CD14-positive monocyte (primary cell): ENCODE results near the gene ARID1B. TPM values are rescaled to one million over a fixed set of nuclear protein-coding genes. Genes with fewer than 3 reads are reported as not detected.

Experiments
- DNase-seq, 3 donors: peaks; one replicate each; pipeline ENCODE4 v3.0.0-alpha.2; 2011 to 2022
- H2AFZ ChIP-seq: 2 replicates; pipeline ENCODE4 v1.6.0; 2012; ENCODE audit warnings: mild to moderate bottlenecking, low read depth, low read length, inconsistent platforms; ENCODE audit not compliant: insufficient read depth, poor library complexity, severe bottlenecking
- H3K27ac ChIP-seq, 2 donors: 1 replicate in 1 of 2; 2 replicates in 1 of 2; pipeline ENCODE4 v1.5.1; 2012 to 2013; ENCODE audit warnings: low read length in 2 of 2, control low read depth in 1 of 2, inconsistent platforms in 1 of 2, low read depth in 1 of 2, mild to moderate bottlenecking in 1 of 2
- H3K27me3 ChIP-seq, 2 donors: one replicate each; pipeline versions ENCODE4 v1.6.0 to v1.6.1; 2011 to 2013; ENCODE audit warnings: low read length in 2 of 2; ENCODE audit not compliant: control insufficient read depth in 2 of 2, insufficient read depth in 2 of 2
- H3K36me3 ChIP-seq, 2 donors: replicated peaks in 1 of 2; 1 replicate in 1 of 2; 2 replicates in 1 of 2; pipeline versions ENCODE4 v1.5.1 to v1.6.1; 2012 to 2013; ENCODE audit warnings: low read length in 2 of 2, control low read depth in 1 of 2, inconsistent platforms in 1 of 2, mild to moderate bottlenecking in 1 of 2; ENCODE audit not compliant: insufficient read depth in 2 of 2, control insufficient read depth in 1 of 2
- H3K4me1 ChIP-seq, 2 donors: 1 replicate in 1 of 2; 2 replicates in 1 of 2; pipeline versions ENCODE4 v1.5.1 to v1.6.1; 2012 to 2013; ENCODE audit warnings: low read length in 2 of 2, control low read depth in 1 of 2, inconsistent platforms in 1 of 2, mild to moderate bottlenecking in 1 of 2, moderate library complexity in 1 of 2; ENCODE audit not compliant: insufficient read depth in 2 of 2, control insufficient read depth in 1 of 2
- H3K4me2 ChIP-seq: replicated peaks from 2 replicates; pipeline ENCODE3; 2012; ENCODE audit warnings: low read length, moderate library complexity, mild to moderate bottlenecking; ENCODE audit not compliant: poor library complexity, severe bottlenecking; ENCODE audit errors: extremely low read depth
- H3K4me3 ChIP-seq, 3 experiments: fragments of 200-600 bp in 1 of 3; sonication (generic) in 1 of 3; replicated peaks in 1 of 3; 1 replicate in 2 of 3; 2 replicates in 1 of 3; pipeline ENCODE4 v1.5.1; 2011 to 2013; ENCODE audit warnings: low read length in 3 of 3, mild to moderate bottlenecking in 3 of 3, control low read depth in 2 of 3, low read depth in 2 of 3, inconsistent platforms in 1 of 3, moderate library complexity in 1 of 3
- H3K79me2 ChIP-seq: 2 replicates; pipeline ENCODE4 v1.6.0; 2012; ENCODE audit warnings: mild to moderate bottlenecking, control low read depth, inconsistent platforms, low read length, moderate library complexity; ENCODE audit not compliant: insufficient read depth
- H3K9ac ChIP-seq: 2 replicates; pipeline ENCODE4 v1.6.0; 2017; ENCODE audit warnings: low read length, mild to moderate bottlenecking; ENCODE audit not compliant: insufficient read depth, poor library complexity, severe bottlenecking
- H3K9me3 ChIP-seq, 2 donors: replicated peaks in 1 of 2; 1 replicate in 1 of 2; 2 replicates in 1 of 2; pipeline versions ENCODE4 v1.5.1 to v1.6.1; 2012 to 2013; ENCODE audit warnings: low read length in 2 of 2, control low read depth in 1 of 2; ENCODE audit not compliant: control insufficient read depth in 1 of 2, insufficient read depth in 1 of 2
- H4K20me1 ChIP-seq: 2 replicates; pipeline ENCODE4 v1.6.0; 2012; ENCODE audit warnings: mild to moderate bottlenecking, low read length, control low read depth, moderate library complexity; ENCODE audit not compliant: insufficient read depth
- H3K27ac Mint-ChIP-seq, 7 donors: one replicate each; pipeline ENCODE4 v1.8.0; 2020; ENCODE audit warnings: mild to moderate bottlenecking in 7 of 7, mixed read lengths in 7 of 7, moderate library complexity in 6 of 7, inconsistent platforms in 2 of 7
- H3K27me3 Mint-ChIP-seq, 3 donors: one replicate each; pipeline ENCODE4 v1.8.0; 2021 to 2022; ENCODE audit warnings: low read depth in 3 of 3, mild to moderate bottlenecking in 3 of 3, mixed read lengths in 3 of 3, moderate library complexity in 3 of 3, inconsistent platforms in 1 of 3
- H3K36me3 Mint-ChIP-seq, 2 donors: one replicate each; pipeline ENCODE4 v1.8.0; 2020; ENCODE audit warnings: mixed read lengths in 2 of 2, inconsistent platforms in 1 of 2, mild to moderate bottlenecking in 1 of 2
- H3K4me1 Mint-ChIP-seq: one replicate; pipeline ENCODE4 v1.8.0; 2020; ENCODE audit warnings: mild to moderate bottlenecking, mixed read lengths
- H3K4me3 Mint-ChIP-seq, 2 donors: one replicate each; pipeline ENCODE4 v1.8.0; 2020; ENCODE audit warnings: mild to moderate bottlenecking in 2 of 2, mixed read lengths in 2 of 2, moderate library complexity in 1 of 2
- H3K9me3 Mint-ChIP-seq, 7 donors: one replicate each; pipeline ENCODE4 v1.8.0; 2020 to 2022; ENCODE audit warnings: mixed read lengths in 7 of 7, mild to moderate bottlenecking in 6 of 7, moderate library complexity in 6 of 7, inconsistent platforms in 2 of 7
- WGBS: methylation state at CpG from one replicate; pipeline ENCODE4 v1.1.5; 2013; ENCODE audit warnings: missing lambda C conversion rate; ENCODE audit not compliant: insufficient coverage; 5-methylcytosine and 5-hydroxymethylcytosine counted together
- intact Hi-C, 2 donors: fragments of 100-400 bp; cut with micrococcal nuclease; formaldehyde crosslinking; loops; one replicate each; pipeline versions ENCODE4 v1.15.0 to v1.15.1; 2023
- polyA plus RNA-seq, 3 donors: library from polyadenylated mRNA; depleted of rRNA in 1 of 3; unstranded in 2 of 3; stranded (reverse) in 1 of 3; fragments of 300-500 nt in 2 of 3; fragments of >200 nt in 1 of 3; fragmentation: Illumina TruSeq in 2 of 3; gene quantifications; 1 replicate in 2 of 3; 2 replicates in 1 of 3; pipeline ENCODE4 v1.2.3, GENCODE V29; 2012 to 2021
- TF ChIP-seq, protein P1 (sequence below): fragments of 200-600 bp; IDR thresholded peaks from one replicate; pipeline ENCODE4 v1.8.0; 2022; ENCODE audit warnings: antibody characterized with exemption, mild to moderate bottlenecking

The ARID1B gene
- polyA plus RNA-seq, 3 donors = 3.2 to 22.1 (median 3.8) TPM

DNA sequence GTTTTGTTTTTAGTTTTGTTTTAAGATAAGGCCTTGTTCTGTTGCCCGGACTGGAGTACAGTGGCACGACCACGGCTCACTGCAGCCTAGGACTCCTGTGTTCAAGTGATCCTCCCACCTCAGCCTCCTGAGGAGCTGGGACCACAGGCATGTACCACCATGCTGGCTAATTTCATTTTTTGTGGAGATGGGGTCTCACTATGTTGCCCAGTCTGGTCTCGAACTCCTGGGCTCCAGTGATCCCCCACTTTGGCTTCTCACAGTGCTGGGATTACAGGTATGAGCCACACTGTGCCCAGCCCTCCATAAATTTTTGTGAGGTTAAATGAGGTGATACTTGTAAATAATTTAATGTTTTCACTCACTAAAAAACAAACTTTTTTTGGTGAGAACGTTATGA lies 76.6 kb downstream of the ARID1B start:
- H3K36me3 ChIP-seq = no peaks in the 10 kb centered on the region
- H3K9ac ChIP-seq = no peak overlapping the region
- Mint-ChIP-seq H3K27me3 (no peaks in the 10 kb centered on the region), H3K9me3 (no peaks in the 10 kb centered on the region), H3K36me3 (no peaks in the 10 kb centered on the region), H3K4me1 (peaks cover 21% of the 10 kb centered on the region), H3K27ac (peak overlapping the region in 3 of 7 donors; percentile 15 to 59 (median 34)), H3K4me3 (no peak overlapping the region)
- H2AFZ ChIP-seq = no peak overlapping the region
- H3K4me1 ChIP-seq = no peaks in the 10 kb centered on the region
- no peak overlapping the region for H3K4me2 ChIP-seq
- no peak overlapping the region for H3K4me3 ChIP-seq
- peaks cover 100% of the 10 kb centered on the region for H4K20me1 ChIP-seq
- 100% methylated on average over 1 of the region's 5 CpGs for WGBS
- TF ChIP-seq, protein P1, sequence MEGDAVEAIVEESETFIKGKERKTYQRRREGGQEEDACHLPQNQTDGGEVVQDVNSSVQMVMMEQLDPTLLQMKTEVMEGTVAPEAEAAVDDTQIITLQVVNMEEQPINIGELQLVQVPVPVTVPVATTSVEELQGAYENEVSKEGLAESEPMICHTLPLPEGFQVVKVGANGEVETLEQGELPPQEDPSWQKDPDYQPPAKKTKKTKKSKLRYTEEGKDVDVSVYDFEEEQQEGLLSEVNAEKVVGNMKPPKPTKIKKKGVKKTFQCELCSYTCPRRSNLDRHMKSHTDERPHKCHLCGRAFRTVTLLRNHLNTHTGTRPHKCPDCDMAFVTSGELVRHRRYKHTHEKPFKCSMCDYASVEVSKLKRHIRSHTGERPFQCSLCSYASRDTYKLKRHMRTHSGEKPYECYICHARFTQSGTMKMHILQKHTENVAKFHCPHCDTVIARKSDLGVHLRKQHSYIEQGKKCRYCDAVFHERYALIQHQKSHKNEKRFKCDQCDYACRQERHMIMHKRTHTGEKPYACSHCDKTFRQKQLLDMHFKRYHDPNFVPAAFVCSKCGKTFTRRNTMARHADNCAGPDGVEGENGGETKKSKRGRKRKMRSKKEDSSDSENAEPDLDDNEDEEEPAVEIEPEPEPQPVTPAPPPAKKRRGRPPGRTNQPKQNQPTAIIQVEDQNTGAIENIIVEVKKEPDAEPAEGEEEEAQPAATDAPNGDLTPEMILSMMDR = no peak
- H3K27me3 ChIP-seq = no peaks in the 10 kb centered on the region
- DNase-seq = no peak
- H3K9me3 ChIP-seq = no peaks in the 10 kb centered on the region
- intact Hi-C loops = no loop called here
- H3K27ac ChIP-seq = no peak overlapping the region
- peaks cover 99% of the 10 kb centered on the region for H3K79me2 ChIP-seq

DNA sequence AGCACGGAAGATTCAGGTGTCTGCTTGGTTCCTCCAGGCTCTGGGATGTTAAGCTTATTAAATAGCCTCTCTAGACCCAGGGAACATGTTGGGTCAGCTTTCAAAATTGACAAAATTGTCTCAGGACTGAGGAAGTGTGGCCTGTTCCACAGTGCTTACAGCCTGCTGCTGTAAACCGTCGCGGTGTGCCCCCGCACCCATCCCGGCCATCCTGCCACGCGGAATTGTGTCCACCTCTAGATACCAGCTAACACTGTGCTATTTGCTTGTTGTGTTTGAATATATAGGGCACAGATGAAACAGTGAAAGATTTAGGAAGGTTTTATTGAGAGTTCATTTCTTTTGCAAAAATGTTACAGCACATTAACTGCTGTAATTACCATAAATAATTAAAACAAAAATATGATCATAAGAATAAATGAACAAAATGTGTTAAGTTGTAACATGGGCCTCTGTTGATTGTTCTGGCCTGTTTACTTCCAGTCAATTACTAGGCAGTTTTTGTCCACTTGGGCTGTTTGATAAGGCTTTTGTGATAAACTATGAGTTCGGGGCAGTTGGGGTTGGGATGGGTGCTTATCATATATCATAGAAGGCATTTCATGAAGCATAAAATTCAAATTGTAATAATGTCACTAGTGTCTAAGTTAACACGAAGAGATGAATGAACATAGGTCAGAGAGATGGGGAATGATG lies 77.4 kb downstream of the ARID1B start:
- no peak overlapping the region for H3K4me3 ChIP-seq
- Mint-ChIP-seq H3K27ac (peak overlapping the region in 1 of 7 donors; percentile 46), H3K4me1 (peaks cover 20% of the 10 kb centered on the region), H3K9me3 (no peaks in the 10 kb centered on the region), H3K4me3 (no peak overlapping the region), H3K36me3 (no peaks in the 10 kb centered on the region), H3K27me3 (no peaks in the 10 kb centered on the region)
- no peaks in the 10 kb centered on the region for H3K36me3 ChIP-seq
- peaks cover 100% of the 10 kb centered on the region for H4K20me1 ChIP-seq
- H2AFZ ChIP-seq = no peak overlapping the region
- H3K9ac ChIP-seq = no peak overlapping the region
- H3K4me1 ChIP-seq = no peaks in the 10 kb centered on the region
- H3K4me2 ChIP-seq = no peak overlapping the region
- peak overlapping the region in 1 of 2 donors; percentile 24 for H3K27ac ChIP-seq
- H3K9me3 ChIP-seq = no peaks in the 10 kb centered on the region
- DNase-seq = no peak
- TF ChIP-seq, protein P1 = no peak
- peaks cover 99% of the 10 kb centered on the region for H3K79me2 ChIP-seq
- intact Hi-C loops = no loop called here
- no peaks in the 10 kb centered on the region for H3K27me3 ChIP-seq
- 100% methylated on average over 2 of the region's 10 CpGs for WGBS
